GM13977 (cell line): ENCODE data around the gene KYNU.
"Not testable (repeated sequence)": the region's sequence is repeated elsewhere in the genome, so short reads cannot be mapped to it uniquely, and the experiment has no call there.

Experiments
- DNase-seq: peaks from one replicate; pipeline ENCODE4 v3.0.0; 2012; ENCODE audit warnings: low spot score
- CTCF ChIP-seq: IDR thresholded peaks from 2 replicates; pipeline ENCODE4 v1.5.1; 2012; ENCODE audit warnings: mild to moderate bottlenecking, control low read depth; ENCODE audit not compliant: insufficient read depth; ENCODE audit errors: extremely low read depth, missing control alignments
- in situ Hi-C: fragments of 300-500 bp; cut with MboI; formaldehyde crosslinking; loops from one replicate; pipeline ENCODE4 v1.12.0; 2022; ENCODE audit warnings: low sequenced_read_pairs, low pct_unique_long_range_greater_than_20kb, mixed read lengths, inconsistent platforms; ENCODE audit not compliant: unreplicated experiment

KYNU gene

GRCh38 chr2:142883526-142883925, 6.1 kb downstream of the KYNU start:
- no peak for TF ChIP-seq CTCF
- in situ Hi-C loops, result no loop called here
- no peak for DNase-seq

- in situ Hi-C loops, result no loop called here
- no peak for DNase-seq
- no peak for TF ChIP-seq CTCF
These were observed 8.1 kb downstream of the KYNU start for GRCh38 chr2:142885543-142885942.

DNA sequence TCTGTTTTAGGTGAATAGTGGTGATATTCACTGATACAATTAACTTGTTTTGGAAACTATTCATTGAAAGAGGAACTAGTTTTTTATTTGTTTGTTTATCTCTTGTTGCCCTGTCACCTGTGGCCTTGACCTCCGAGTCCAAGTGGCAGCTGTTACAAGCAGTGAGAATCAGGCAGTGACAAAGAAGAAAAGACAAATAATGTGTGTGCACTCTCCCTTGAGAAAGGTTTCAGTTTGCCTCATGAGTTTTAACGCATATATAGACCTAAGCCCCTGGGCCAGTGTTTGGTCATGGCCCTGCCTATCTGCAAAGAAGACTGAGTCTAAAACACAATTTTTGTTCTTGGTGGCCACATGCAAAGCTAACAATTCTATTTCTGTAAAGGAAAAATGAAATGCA, 15.3 kb downstream of the KYNU start:
- DNase-seq, result peak; percentile 39
- TF ChIP-seq CTCF, result no peak
- in situ Hi-C loops, result no loop called here

DNA sequence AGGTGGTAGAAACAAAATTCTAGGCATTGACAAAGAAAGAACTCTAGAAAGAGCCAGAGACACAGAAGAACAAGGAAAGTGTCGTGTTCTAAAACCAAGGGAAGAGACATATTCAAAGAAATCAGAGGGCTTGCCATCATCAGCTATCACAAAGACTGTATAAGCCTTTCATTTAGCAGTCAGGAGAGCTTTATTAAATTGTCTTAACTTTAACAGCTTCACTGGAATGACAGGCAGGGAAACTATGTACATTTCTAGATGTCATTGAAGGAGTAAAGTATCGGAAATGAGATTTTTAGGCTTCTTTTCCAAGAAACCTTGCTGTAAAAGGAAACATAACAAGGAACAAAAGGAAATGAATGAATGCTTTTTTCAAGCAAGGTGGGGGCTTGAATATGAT, 15.8 kb downstream of the KYNU start:
- in situ Hi-C loops, result no loop called here
- DNase-seq, result no peak
- TF ChIP-seq CTCF, result no peak

- DNase-seq, result no peak
- no peak for TF ChIP-seq CTCF
- in situ Hi-C loops, result no loop called here
These were observed 20.3 kb downstream of the KYNU start for GRCh38 chr2:142897807-142898206.

- in situ Hi-C loops, result not testable (repeated sequence)
These were observed 22.9 kb downstream of the KYNU start for GRCh38 chr2:142900327-142900726.

GRCh38 chr2:142901780-142902179, 24.3 kb downstream of the KYNU start:
- no peak for TF ChIP-seq CTCF
- no peak for DNase-seq

More at GRCh38 chr2:142900327-142900726, 22.9 kb downstream of the KYNU start:
- DNase-seq, result not testable (repeated sequence)

GRCh38 chr2:142903726-142904125, 26.3 kb downstream of the KYNU start:
- in situ Hi-C loops, DNase-seq: not testable (repeated sequence)

More at GRCh38 chr2:142901780-142902179, 24.3 kb downstream of the KYNU start:
- in situ Hi-C loops, result no loop called here
